PC-3 (cell line): ENCODE results near the gene ULBP3. TPM values are rescaled to one million over a fixed set of nuclear protein-coding genes. Genes with fewer than 3 reads are reported as not detected.

Experiments used
- ATAC-seq: fragments of 200-7000 bp; cut with Tn5 transposase; 2 replicates; pipeline ENCODE4 v1.9.1; 2020; ENCODE audit warnings: mild to moderate bottlenecking, moderate library complexity
- BruUV-seq: library from RNA; stranded (reverse); fragments of 400-500 nt; replicated peaks from 2 replicates; lab custom pipeline; 2021; lab: Mats Ljungman, UMichigan
- CTCF ChIA-PET: fragments of 300-600 bp; sonication (Branson Sonifier 250); formaldehyde crosslinking; loops from one replicate; lab custom pipeline; 2022; ENCODE audit warnings: antibody characterized with exemption; lab: Charles Lee
- POLR2A ChIA-PET: fragments of 300-600 bp; sonication (Branson Sonifier 250); formaldehyde crosslinking; loops from one replicate; lab custom pipeline; 2022; ENCODE audit warnings: antibody characterized with exemption; ENCODE audit not compliant: unreplicated experiment; lab: Charles Lee
- DNase-seq: peaks from one replicate; pipeline ENCODE4 v3.0.0-alpha.2; 2015
- H2AFZ ChIP-seq: fragments of 300-600 bp; sonication (generic); 2 replicates; pipeline ENCODE4 v1.6.0; 2016; ENCODE audit warnings: antibody characterized with exemption, low read length
- H3F3A ChIP-seq: fragments of 300-600 bp; sonication (generic); one replicate; pipeline ENCODE4 v1.6.0; 2017; ENCODE audit warnings: antibody characterized with exemption, low read length, control low read depth, mild to moderate bottlenecking; ENCODE audit not compliant: unreplicated experiment
- H3K27ac ChIP-seq: fragments of 300-600 bp; sonication (generic); 2 replicates; pipeline ENCODE4 v1.5.1; 2016; ENCODE audit warnings: mild to moderate bottlenecking, low read length
- H3K27me3 ChIP-seq: fragments of 300-600 bp; sonication (generic); 2 replicates; pipeline ENCODE4 v1.6.1; 2016; ENCODE audit warnings: low read length, mixed read lengths
- H3K36me3 ChIP-seq: fragments of 300-600 bp; sonication (generic); 2 replicates; pipeline ENCODE4 v1.6.1; 2016; ENCODE audit warnings: low read depth, mixed run types, low read length, mixed read lengths
- H3K4me1 ChIP-seq: fragments of 300-600 bp; sonication (generic); 2 replicates; pipeline ENCODE4 v1.5.1; 2016; ENCODE audit warnings: low read length; ENCODE audit not compliant: insufficient read depth
- H3K4me2 ChIP-seq: fragments of 300-600 bp; sonication (generic); 2 replicates; pipeline ENCODE4 v1.6.0; 2016; ENCODE audit warnings: low read length
- H3K4me3 ChIP-seq: fragments of 300-600 bp; sonication (generic); 2 replicates; pipeline ENCODE4 v1.5.1; 2016; ENCODE audit warnings: mild to moderate bottlenecking, low read length, mixed read lengths
- H3K79me2 ChIP-seq: fragments of 300-600 bp; sonication (generic); 2 replicates; pipeline ENCODE4 v1.6.1; 2017; ENCODE audit warnings: low read length, mixed read lengths
- H3K9ac ChIP-seq: fragments of 300-600 bp; sonication (generic); 2 replicates; pipeline ENCODE4 v1.6.0; 2016; ENCODE audit warnings: mild to moderate bottlenecking, low read length
- H3K9me2 ChIP-seq: fragments of 300-600 bp; sonication (generic); replicated peaks from 2 replicates; pipeline ENCODE4 v1.6.1; 2016; ENCODE audit warnings: mixed run types, low read length, mixed read lengths
- H3K9me3 ChIP-seq: fragments of 300-600 bp; sonication (generic); 2 replicates; pipeline ENCODE4 v1.6.1; 2016; ENCODE audit warnings: low read length, mixed read lengths
- H4K20me1 ChIP-seq: fragments of 300-600 bp; sonication (generic); 2 replicates; pipeline ENCODE4 v1.6.1; 2016; ENCODE audit warnings: low read length, mixed read lengths
- EZH2 ChIP-seq: fragments of 300-600 bp; sonication (generic); IDR thresholded peaks from one replicate; pipeline ENCODE4 v1.6.1; 2017; ENCODE audit warnings: antibody characterized with exemption, mild to moderate bottlenecking, low read length; ENCODE audit not compliant: unreplicated experiment
- EZH2phosphoT487 ChIP-seq: fragments of 300-600 bp; sonication (generic); IDR thresholded peaks from 2 replicates; pipeline ENCODE4 v1.6.1; 2018; ENCODE audit warnings: mild to moderate bottlenecking, antibody characterized with exemption, low read length, borderline replicate concordance
- intact Hi-C: fragments of 100-400 bp; cut with micrococcal nuclease; formaldehyde crosslinking; loops from 2 replicates; pipeline ENCODE4 v1.9.0; 2023
- total RNA-seq: library from RNA; depleted of rRNA; stranded (reverse); fragments of >200 nt; gene quantifications from 2 replicates; pipeline ENCODE4 v1.2.3, GENCODE V29; 2014
- TF ChIP-seq, protein P1 (sequence below): fragments of 300-600 bp; sonication (generic); conservative IDR thresholded peaks from 2 replicates; pipeline ENCODE4 v1.5.1; 2017; ENCODE audit warnings: antibody characterized with exemption, low read depth, mild to moderate bottlenecking, low read length

Gene ULBP3
- total RNA-seq, 1 experiment from 2014 or later = 20.5 TPM

DNA sequence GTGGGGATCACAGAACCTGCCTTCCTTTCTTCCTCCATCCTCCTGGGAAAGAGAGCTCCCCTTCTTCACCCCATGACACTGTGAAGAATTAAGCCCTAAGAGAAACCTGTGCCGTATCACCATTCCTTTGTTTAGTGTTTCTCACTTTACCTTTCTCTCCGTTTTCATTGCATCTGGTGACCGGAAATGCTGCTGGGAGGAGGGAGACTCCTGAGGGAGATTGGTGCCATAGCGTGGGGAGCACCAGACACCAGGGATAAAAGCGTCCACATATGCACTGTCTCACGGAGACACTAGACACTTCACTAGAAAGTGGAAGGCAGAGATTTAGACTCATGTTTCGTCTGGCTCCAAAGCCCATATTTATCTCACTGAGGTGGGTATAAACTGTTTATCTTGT is 15.5 kb upstream of the ULBP3 start:
- Histone ChIP-seq H3K27ac (no peak overlapping the region), H3K9me3 (no peaks in the 10 kb centered on the region), H3K4me3 (no peak overlapping the region), H3F3A (no peaks in the 10 kb centered on the region), H3K36me3 (no peaks in the 10 kb centered on the region), H3K79me2 (no peaks in the 10 kb centered on the region), H2AFZ (no peak overlapping the region), H3K27me3 (0 out of 2 replicates have a peak, but pooled peaks cover 5% of the 10 kb centered on the region), H3K9ac (no peak overlapping the region), H3K9me2 (no peaks in the 10 kb centered on the region), H3K4me2 (no peak overlapping the region), H3K4me1 (peaks cover 2% of the 10 kb centered on the region; the same call in 1 of the 2 replicates), H4K20me1 (no peaks in the 10 kb centered on the region)
- TF ChIP-seq EZH2 = no peak
- TF ChIP-seq, protein P1, sequence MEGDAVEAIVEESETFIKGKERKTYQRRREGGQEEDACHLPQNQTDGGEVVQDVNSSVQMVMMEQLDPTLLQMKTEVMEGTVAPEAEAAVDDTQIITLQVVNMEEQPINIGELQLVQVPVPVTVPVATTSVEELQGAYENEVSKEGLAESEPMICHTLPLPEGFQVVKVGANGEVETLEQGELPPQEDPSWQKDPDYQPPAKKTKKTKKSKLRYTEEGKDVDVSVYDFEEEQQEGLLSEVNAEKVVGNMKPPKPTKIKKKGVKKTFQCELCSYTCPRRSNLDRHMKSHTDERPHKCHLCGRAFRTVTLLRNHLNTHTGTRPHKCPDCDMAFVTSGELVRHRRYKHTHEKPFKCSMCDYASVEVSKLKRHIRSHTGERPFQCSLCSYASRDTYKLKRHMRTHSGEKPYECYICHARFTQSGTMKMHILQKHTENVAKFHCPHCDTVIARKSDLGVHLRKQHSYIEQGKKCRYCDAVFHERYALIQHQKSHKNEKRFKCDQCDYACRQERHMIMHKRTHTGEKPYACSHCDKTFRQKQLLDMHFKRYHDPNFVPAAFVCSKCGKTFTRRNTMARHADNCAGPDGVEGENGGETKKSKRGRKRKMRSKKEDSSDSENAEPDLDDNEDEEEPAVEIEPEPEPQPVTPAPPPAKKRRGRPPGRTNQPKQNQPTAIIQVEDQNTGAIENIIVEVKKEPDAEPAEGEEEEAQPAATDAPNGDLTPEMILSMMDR = no peak
- no peak for TF ChIP-seq EZH2phosphoT487
- intact Hi-C loops = loop anchor here (5.0 to 10.0 kb wide), 2 partner anchors 308 to 500 kb away; no protein-coding TSS in a partner anchor
- DNase-seq (no peak), ATAC-seq (no peak)
- CTCF ChIA-PET = no interaction called here
- POLR2A ChIA-PET = no interaction called here
- BruUV-seq = no TSS peak

DNA sequence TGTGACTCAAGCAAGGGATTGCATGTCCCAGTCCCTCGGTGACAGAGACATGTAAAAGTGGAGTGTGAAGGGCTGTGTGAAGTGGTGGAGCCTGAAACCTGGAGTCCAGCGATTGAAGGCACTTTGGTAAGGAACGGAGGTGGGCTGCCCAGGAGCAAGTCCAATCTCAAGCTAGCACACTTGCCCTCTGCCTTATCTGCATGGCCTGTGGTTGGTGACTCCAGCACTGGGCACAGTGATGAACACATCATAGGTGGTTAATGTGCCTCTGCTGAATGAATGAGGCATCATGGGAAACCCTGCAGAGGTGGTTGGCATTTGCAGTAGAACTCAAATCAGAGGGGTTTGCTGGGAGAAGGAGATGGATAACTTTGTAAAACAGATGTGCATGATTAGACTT is 14.9 kb upstream of the ULBP3 start:
- H3F3A ChIP-seq = no peaks in the 10 kb centered on the region
- TF ChIP-seq, protein P1 = no peak
- TF ChIP-seq EZH2phosphoT487 (no peak), EZH2 (no peak)
- no peaks in the 10 kb centered on the region for H3K9me2 ChIP-seq
- no peaks in the 10 kb centered on the region for H3K79me2 ChIP-seq
- H3K4me3 ChIP-seq = no peak overlapping the region
- no peak overlapping the region for H2AFZ ChIP-seq
- H3K27me3 ChIP-seq = 0 out of 2 replicates have a peak, but pooled peaks cover 5% of the 10 kb centered on the region
- H3K9ac ChIP-seq = no peak overlapping the region
- DNase-seq (no peak), ATAC-seq (no peak)
- H3K36me3 ChIP-seq = no peaks in the 10 kb centered on the region
- POLR2A ChIA-PET = no interaction called here
- H3K4me1 ChIP-seq = peaks cover 8% of the 10 kb centered on the region; the same call in 1 of the 2 replicates
- no TSS peak for BruUV-seq
- no peaks in the 10 kb centered on the region for H3K9me3 ChIP-seq
- no peak overlapping the region for H3K4me2 ChIP-seq
- intact Hi-C loops = loop anchor here (5.0 to 10.0 kb wide), 2 partner anchors 308 to 501 kb away; no protein-coding TSS in a partner anchor
- no peak overlapping the region for H3K27ac ChIP-seq
- CTCF ChIA-PET = no interaction called here
- no peaks in the 10 kb centered on the region for H4K20me1 ChIP-seq

DNA sequence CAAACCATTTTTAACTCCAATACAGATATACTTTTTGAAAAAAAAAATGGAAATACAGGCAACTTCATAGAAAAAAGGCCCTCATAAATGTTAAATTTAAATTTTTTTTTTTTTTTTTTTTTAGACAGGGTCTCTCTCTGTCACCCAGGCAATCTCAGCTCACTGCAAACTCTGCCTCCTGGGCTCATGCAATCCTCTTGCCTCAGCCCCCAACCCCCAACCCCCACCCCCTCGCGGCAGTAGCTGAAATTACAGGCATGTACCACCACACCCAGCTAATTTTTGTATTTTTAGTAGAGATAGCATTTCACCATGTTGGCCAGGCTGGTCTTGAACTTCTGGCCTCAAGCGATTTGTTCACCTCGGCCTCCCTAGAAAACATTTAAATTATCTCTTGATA is 12.8 kb upstream of the ULBP3 start:
- ATAC-seq = no peak
- CTCF ChIA-PET = no interaction called here
- POLR2A ChIA-PET = no interaction called here
- Histone ChIP-seq H3K4me1 (peaks cover 11% of the 10 kb centered on the region; the same call in 1 of the 2 replicates), H3K79me2 (no peaks in the 10 kb centered on the region), H3K9ac (no peak overlapping the region), H3F3A (no peaks in the 10 kb centered on the region), H2AFZ (no peak overlapping the region), H3K27ac (no peak overlapping the region), H3K27me3 (0 out of 2 replicates have a peak, but pooled peaks cover 5% of the 10 kb centered on the region), H3K36me3 (no peaks in the 10 kb centered on the region), H3K9me3 (no peaks in the 10 kb centered on the region), H3K9me2 (no peaks in the 10 kb centered on the region), H3K4me3 (no peak overlapping the region), H3K4me2 (no peak overlapping the region), H4K20me1 (no peaks in the 10 kb centered on the region)
- no peak for DNase-seq
- TF ChIP-seq EZH2phosphoT487 (no peak), EZH2 (no peak)
- TF ChIP-seq, protein P1 = no peak
- intact Hi-C loops = loop anchor here (2.0 to 10.0 kb wide), 3 partner anchors 253 to 503 kb away; no protein-coding TSS in a partner anchor
- BruUV-seq = no TSS peak
